AG04449 (cell line): ENCODE data around the gene GGT5.
"Not testable (repeated sequence)": the region's sequence is repeated elsewhere in the genome, so short reads cannot be mapped to it uniquely, and the experiment has no call there.

ENCODE experiments used
- CTCF ChIA-PET: fragments of 350-600 bp; formaldehyde crosslinking; extraction: SDS; loops from one replicate; lab custom pipeline; 2021; ENCODE audit warnings: antibody characterized with exemption; lab: Yijun Ruan, JAX
- POLR2A ChIA-PET: fragments of 400-600, 350-600 bp; formaldehyde crosslinking; extraction: SDS; loops from one replicate; lab custom pipeline; 2020; ENCODE audit warnings: antibody characterized with exemption, inconsistent platforms; lab: Yijun Ruan, JAX
- DNase-seq: peaks from one replicate; pipeline ENCODE4 v3.0.0-alpha.2; 2010; ENCODE audit warnings: low read depth, low spot score
- H3K4me3 ChIP-seq: 2 replicates; pipeline ENCODE4 v1.5.1; 2011; ENCODE audit warnings: low read depth, mild to moderate bottlenecking, control low read depth, low read length
- TF ChIP-seq, protein P1 (sequence below): IDR thresholded peaks from one replicate; pipeline ENCODE4 v1.5.1; 2011; ENCODE audit warnings: mild to moderate bottlenecking, moderate library complexity, low read length, control low read depth, inconsistent platforms; ENCODE audit not compliant: insufficient read depth; ENCODE audit errors: missing control alignments

GGT5 gene

GRCh38 chr22:24270556-24271385, 25.9 kb upstream of the GGT5 start, which contains the start of gene SPECC1L:
SPECC1L (plus strand) TSS chr22:24270831; CDS start chr22:24302232, 31,401 bp downstream.
- no peak for DNase-seq
- peak within 1 kb of the TSS; percentile 99 for H3K4me3 ChIP-seq
- TF ChIP-seq, protein P1, sequence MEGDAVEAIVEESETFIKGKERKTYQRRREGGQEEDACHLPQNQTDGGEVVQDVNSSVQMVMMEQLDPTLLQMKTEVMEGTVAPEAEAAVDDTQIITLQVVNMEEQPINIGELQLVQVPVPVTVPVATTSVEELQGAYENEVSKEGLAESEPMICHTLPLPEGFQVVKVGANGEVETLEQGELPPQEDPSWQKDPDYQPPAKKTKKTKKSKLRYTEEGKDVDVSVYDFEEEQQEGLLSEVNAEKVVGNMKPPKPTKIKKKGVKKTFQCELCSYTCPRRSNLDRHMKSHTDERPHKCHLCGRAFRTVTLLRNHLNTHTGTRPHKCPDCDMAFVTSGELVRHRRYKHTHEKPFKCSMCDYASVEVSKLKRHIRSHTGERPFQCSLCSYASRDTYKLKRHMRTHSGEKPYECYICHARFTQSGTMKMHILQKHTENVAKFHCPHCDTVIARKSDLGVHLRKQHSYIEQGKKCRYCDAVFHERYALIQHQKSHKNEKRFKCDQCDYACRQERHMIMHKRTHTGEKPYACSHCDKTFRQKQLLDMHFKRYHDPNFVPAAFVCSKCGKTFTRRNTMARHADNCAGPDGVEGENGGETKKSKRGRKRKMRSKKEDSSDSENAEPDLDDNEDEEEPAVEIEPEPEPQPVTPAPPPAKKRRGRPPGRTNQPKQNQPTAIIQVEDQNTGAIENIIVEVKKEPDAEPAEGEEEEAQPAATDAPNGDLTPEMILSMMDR, result peak; percentile 13
- POLR2A ChIA-PET, result interaction anchor here (0.7 kb wide), 2 partner anchors 49 to 1076 kb away, joined by 3 to 4 read pairs; no protein-coding TSS in a partner anchor
- CTCF ChIA-PET, result interaction anchor here (0.6 to 1.2 kb wide), 2 partner anchors 15 to 17 kb away, joined by 3 to 4 read pairs; no protein-coding TSS in a partner anchor

DNA sequence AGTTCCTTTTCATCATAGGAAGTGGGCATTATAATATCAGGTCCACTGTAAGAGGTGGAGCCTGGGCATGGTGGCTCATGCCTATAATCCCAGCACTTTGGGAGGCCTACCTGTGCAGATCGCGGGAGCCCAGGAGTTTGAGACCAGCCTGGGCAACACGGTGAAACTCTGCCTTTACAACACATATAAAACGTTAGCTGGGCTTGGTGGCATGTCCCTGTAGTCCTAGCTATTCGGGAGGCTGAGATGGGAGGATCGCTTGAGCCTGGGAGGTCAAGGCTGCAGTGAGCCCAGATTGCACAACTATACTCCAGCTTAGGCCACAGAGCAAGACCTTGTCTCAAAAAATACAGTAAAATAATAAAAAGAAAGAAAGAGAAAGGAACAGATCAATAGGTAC, 21.6 kb upstream of the GGT5 start:
- CTCF ChIA-PET, DNase-seq, POLR2A ChIA-PET, H3K4me3 ChIP-seq: not testable (repeated sequence)

GRCh38 chr22:24265734-24266133, 20.9 kb upstream of the GGT5 start:
- DNase-seq, result no peak
- POLR2A ChIA-PET, result no interaction called here

GRCh38 chr22:24264329-24264896, 19.5 kb upstream of the GGT5 start:
- POLR2A ChIA-PET, CTCF ChIA-PET, DNase-seq, H3K4me3 ChIP-seq: not testable (repeated sequence)

More at GRCh38 chr22:24265734-24266133, 20.9 kb upstream of the GGT5 start:
- no peak overlapping the region for H3K4me3 ChIP-seq
- TF ChIP-seq, protein P1, result no peak
- CTCF ChIA-PET, result interaction anchor here (0.7 kb wide), 1 partner anchor 75 kb away, joined by 4 read pairs; no protein-coding TSS in a partner anchor

DNA sequence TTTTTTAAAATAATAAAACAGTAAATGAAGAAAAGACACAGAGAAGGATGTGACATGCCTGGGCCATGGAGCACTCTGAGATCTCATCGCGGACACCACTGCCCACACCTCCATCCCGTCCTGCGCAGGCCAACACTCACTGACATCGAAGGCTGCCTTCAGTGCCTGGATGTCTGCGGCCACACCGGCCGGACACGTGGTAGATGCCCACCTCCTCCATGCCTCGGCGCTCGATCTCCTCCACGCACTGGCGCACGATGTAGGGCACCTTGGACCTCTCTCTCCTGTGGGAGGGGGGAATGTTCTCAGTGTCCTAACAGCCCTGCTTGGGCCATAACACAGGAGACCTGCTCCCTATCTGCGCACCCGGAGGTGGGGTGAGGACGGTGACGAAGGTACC, 18.6 kb upstream of the GGT5 start:
- DNase-seq, H3K4me3 ChIP-seq, POLR2A ChIA-PET, CTCF ChIA-PET: not testable (repeated sequence)

DNA sequence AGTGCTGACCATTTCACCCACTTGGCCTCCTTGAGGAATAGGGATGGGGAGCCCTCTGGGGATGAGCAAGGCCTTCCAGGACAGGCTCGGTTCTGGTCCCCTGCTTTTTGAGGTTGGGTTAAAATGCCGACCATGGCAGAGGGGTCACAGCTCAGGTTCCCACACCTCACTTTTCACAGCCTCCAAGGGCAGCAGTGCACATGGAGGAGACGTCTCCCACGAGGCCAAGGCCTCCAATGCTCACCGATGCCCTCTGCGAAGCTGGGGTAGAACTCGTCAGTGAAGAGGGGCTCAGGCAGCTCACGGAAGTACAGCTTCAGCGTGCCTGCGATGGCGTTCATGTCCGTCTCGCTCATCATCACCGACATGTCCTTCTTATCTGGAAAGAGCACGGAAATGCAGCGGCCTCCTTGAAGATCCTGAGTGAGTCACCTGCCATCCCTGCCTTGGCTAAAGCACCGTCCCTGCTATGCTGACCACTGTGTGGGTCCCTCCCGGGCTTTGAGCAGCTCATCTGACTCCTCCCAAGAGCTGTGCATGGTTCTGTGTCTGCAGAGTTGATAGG, 17.4 kb upstream of the GGT5 start:
- DNase-seq, POLR2A ChIA-PET, H3K4me3 ChIP-seq: not testable (repeated sequence)
- CTCF ChIA-PET, result interaction anchor here (1.5 kb wide), 1 partner anchor 72 kb away, joined by 8 read pairs; no protein-coding TSS in a partner anchor

DNA sequence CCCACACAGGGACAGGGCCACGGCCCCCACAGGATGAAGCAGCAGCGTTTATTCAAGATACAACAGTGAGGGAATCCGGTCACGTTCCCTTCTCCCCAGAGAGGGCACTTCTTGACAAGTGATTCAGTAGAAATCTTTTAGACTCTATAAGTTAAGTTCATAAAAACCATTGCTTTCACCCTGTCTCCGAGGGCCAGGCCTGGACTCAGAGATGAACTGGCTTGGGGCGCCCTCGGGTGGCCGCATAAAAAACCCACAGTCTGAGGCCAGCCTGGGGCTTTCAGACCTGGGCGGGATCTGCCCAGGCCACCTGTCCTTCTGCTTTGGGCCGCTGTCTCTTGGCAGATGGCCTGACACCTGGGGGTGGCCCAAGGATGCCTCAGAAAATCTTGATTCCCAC, 14.6 kb upstream of the GGT5 start:
- CTCF ChIA-PET, POLR2A ChIA-PET, H3K4me3 ChIP-seq: not testable (repeated sequence)
- DNase-seq, result peak; percentile 12

DNA sequence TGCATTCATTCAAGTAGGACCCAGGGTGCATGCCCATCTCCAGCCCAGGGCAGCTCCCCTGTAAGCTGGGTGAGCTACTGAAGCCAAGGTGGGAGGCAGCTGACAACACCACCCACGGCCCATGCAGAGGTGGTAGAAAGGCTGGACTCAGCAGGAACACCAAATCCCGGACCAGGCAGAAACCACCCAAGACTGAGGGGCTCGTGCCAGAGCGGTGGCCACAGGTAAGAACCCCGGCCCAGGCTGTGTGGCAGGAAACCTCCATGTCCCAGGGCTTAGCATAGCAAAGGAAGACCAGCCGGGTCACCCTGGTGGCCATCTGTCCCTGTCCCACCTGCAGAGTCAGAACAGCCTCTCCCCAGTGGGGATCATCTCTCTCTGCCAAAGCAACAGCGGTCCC, 11.9 kb upstream of the GGT5 start:
- H3K4me3 ChIP-seq, DNase-seq, POLR2A ChIA-PET, CTCF ChIA-PET: not testable (repeated sequence)

DNA sequence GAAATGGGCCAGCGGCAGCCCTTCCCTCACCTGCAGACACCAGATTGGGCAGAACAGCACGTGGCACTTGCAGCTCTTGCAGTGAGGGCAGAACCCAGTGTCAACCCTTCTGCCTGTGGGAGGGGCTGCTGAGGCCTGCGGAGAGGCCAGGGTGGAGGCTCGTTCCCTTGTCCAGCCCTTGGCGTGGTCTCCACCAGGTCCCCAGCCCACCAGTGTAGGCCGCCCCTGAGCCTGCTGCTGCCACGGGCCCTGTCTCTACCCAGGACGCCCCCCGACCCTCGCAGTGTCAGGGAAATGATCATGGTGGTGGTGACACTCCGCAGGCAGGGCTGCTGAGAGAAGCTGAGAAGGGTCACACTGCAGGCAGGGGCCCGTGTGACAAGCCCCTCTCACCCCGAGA, 11.3 kb upstream of the GGT5 start:
- POLR2A ChIA-PET, H3K4me3 ChIP-seq, CTCF ChIA-PET, DNase-seq: not testable (repeated sequence)

DNA sequence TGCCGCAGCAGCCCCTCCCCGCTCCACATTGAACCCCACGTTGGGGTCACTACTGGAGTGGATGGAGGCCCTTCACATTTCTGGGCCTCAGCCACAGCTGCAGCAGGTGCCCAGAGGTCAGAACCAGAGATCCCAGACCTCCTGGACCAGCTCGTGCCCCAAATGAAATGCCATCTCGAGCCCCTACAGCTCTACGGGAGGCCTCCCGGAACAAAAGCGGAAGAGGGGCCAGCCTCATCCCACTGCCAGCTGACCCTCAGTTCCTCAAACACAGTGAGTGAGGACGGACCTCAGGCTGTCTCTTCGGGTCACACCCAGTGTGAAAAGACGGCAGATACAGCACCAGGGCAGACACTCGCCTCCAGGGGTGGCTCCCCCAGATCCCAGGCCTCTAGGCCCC, 8.2 kb upstream of the GGT5 start:
- H3K4me3 ChIP-seq, DNase-seq, CTCF ChIA-PET, POLR2A ChIA-PET: not testable (repeated sequence)

DNA sequence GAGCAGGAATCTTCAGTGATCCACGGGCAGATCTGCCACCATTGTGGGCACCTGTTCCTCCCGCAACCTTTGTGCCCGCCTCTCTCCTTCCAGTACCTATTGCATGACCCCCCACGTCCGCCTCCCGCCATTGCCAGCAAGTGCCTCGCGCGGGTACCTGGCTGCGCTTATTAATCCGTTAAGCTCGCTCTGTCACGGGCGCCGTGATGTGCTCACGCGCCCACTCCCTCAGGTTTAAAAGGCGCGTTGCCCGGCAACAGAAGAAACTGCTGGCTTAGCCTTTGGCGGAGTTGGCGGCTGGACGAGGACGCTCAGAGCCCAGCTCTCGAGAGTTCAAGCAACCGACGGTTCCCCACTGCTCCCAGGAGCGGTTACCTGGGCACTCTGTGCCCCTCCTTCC, 6.4 kb upstream of the GGT5 start:
- POLR2A ChIA-PET, CTCF ChIA-PET, DNase-seq, H3K4me3 ChIP-seq: not testable (repeated sequence)

DNA sequence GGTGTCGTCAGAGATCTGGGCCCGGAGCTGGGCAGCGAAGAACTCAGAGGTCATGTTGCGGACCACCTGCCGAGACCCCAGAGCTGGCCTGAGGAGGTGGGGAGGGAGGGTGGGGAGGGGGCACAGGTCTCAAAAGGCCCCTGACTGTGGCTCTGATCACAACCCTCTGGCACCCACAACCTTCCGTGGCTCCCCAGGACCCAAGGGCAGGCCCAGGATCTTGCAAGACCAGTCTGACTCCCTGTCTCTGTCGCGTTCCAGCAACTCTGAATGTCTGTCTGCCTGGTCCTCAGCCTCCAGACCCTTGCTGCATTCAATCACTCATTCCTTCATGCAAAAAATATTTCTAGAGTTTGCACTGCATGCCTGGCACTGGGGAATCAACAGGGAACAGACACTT, 4.5 kb upstream of the GGT5 start:
- CTCF ChIA-PET, result interaction anchor here (4.9 kb wide), 1 partner anchor 59 kb away, joined by 102 read pairs; no protein-coding TSS in a partner anchor
- H3K4me3 ChIP-seq, DNase-seq, POLR2A ChIA-PET: not testable (repeated sequence)

GRCh38 chr22:24248611-24249010, 3.7 kb upstream of the GGT5 start:
- H3K4me3 ChIP-seq, DNase-seq, POLR2A ChIA-PET: not testable (repeated sequence)
- CTCF ChIA-PET, result interaction anchor here (0.7 to 4.9 kb wide), 4 partner anchors 17 to 91 kb away, joined by 3 to 102 read pairs (median 5); no protein-coding TSS in a partner anchor
